GM21390 (cell line): ENCODE data around the gene LOXL1.
"Not testable (repeated sequence)": the region's sequence is repeated elsewhere in the genome, so short reads cannot be mapped to it uniquely, and the experiment has no call there.

Source experiments
- ATAC-seq: cut with Tn5 transposase; IDR thresholded peaks from one replicate; pipeline ENCODE4 v1.9.1; 2021; ENCODE audit not compliant: unreplicated experiment

The LOXL1 gene

DNA sequence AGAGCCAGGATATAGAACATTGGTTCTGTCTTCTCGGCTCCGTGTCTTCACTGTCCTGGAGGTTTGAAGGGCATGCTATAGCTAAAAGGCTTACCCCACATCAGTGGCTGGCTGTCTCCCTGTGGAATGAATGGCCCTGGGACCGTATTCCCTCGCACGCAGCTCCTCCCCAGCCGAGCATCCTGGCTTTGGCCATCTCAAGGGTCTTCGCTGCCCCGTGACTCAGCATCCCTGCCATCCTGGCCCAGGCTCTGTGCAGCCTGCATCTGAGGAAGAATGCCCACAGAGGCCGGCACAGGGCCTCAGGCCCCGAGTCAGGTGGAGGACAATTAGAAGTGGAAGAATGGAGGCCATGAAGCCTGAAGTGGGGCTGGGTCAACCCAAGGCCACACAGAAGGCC lies 11.0 kb downstream of the LOXL1 start:
- no peak for ATAC-seq

GRCh38 chr15:73937726-73938125 lies 11.5 kb downstream of the LOXL1 start:
- ATAC-seq: no peak

DNA sequence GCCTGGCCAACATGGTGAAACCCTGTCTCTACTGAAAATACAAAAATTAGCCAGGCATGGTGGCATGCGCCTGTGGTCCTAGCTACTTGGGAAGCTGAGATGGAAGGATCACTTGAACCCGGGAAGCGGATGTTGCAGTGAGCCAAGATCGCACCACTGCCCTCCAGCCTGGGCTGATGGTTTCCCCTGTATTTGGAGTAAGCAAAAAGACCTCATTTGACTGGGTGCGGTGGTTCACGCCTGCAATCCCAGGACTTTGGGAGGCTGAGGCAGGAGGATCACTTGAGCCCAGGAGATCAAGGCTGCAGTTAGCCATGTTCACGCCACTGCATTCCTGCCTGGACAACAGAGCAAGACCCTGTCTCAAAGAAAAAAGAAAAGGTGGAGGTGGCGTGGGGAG lies 12.3 kb downstream of the LOXL1 start:
- ATAC-seq: not testable (repeated sequence)

DNA sequence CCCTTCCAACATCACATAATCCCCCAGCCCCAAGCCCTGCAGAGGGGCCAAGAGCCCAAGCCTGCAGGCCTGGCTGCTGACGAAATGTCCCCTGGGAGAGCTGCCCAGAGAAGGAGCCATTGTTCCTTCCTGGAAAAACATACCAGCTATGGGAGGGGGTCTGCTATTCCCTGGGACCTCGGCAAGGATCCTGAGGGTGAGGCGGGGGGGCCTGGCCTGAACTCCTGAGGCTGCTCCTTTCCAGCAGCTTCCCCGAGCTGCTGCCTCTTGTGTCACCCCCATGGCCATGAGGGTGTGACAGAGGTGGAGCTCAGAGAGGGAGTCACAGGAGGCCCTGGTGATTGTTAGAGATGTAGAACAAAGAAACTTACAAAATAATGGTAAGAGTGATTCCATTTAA lies 12.9 kb downstream of the LOXL1 start:
- ATAC-seq: no peak

- ATAC-seq: no peak
Measured at GRCh38 chr15:73940061-73940981, 14.1 kb downstream of the LOXL1 start.

GRCh38 chr15:73941044-73941443 lies 14.8 kb downstream of the LOXL1 start:
- ATAC-seq: no peak

DNA sequence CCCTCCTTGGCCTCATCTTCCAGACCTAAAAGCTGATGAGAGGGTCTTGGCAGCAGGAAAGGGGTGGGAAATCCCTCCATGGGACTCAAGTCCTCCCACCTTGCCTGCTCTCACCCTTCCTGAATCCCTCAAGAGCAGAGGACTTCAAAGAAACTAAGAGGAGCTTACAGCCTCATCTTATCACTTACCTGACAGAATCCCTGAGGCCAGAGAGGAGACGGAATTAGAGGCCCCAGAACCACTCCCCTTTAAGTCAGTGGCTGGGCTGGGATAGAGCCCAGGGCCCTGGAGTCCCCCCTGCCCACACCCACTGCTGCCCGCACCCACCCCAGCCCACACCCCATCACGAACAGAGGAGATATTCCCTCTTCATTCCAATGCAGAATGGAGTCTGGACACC lies 15.2 kb downstream of the LOXL1 start:
- no peak for ATAC-seq

DNA sequence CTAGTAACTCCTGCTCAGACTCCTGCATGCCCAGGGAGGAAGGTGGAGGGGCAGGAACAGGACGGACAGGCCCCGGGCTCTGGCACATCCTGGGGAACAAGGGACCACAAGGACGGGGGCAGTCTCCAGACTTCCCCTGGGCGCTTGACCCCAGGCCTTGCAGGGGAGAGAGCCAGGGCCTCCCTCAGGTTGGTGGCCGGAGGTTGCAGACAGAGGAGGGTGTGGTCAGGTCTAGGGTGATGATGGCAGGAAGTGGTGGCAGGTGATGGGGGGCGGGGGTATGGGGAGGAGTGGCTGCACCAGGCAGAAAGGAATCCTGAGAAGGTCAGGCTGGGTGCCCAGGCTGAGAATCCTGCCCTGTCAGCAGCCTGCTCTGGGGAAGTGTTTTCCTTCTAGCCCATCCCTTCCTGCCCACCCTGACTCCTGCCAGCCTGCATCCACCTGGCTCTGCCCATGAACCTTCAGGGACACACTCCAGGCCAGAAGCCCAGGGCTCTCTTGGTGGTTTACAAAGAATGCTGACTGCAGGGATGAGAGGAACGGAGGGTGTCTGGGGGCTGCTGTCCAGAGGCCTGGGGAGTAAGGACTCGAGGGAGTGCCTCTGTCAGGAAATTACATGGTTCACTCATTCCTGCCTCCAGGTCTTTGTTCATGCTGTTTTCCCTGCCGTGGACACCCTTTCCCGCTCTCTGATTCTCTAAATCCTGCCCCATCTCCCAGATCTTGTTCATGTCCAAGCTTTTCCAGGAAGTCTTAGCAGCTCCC lies 15.8 kb downstream of the LOXL1 start:
- no peak for ATAC-seq

DNA sequence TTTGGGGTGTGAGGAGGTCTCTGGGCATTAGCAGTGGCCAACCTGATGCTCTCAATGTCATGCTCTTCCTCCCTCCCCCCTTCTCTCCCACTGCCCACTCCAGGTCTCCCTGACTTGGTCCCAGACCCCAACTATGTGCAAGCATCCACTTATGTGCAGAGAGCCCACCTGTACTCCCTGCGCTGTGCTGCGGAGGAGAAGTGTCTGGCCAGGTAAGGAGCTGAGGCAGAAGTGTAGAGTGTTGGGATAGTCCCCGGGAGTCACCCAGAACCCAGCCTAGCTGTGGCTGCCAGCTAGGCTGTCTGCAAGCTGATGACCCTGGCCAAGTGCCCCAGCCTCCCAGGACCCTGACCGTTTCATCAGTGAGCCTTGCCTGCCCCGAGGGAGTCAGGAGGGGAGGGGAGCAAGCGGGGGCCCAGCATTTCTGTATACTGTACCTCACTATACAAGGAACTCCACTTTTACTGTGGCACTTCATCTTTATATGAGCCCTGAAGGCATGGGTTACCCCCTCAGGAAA lies 16.5 kb downstream of the LOXL1 start:
- ATAC-seq: no peak

DNA sequence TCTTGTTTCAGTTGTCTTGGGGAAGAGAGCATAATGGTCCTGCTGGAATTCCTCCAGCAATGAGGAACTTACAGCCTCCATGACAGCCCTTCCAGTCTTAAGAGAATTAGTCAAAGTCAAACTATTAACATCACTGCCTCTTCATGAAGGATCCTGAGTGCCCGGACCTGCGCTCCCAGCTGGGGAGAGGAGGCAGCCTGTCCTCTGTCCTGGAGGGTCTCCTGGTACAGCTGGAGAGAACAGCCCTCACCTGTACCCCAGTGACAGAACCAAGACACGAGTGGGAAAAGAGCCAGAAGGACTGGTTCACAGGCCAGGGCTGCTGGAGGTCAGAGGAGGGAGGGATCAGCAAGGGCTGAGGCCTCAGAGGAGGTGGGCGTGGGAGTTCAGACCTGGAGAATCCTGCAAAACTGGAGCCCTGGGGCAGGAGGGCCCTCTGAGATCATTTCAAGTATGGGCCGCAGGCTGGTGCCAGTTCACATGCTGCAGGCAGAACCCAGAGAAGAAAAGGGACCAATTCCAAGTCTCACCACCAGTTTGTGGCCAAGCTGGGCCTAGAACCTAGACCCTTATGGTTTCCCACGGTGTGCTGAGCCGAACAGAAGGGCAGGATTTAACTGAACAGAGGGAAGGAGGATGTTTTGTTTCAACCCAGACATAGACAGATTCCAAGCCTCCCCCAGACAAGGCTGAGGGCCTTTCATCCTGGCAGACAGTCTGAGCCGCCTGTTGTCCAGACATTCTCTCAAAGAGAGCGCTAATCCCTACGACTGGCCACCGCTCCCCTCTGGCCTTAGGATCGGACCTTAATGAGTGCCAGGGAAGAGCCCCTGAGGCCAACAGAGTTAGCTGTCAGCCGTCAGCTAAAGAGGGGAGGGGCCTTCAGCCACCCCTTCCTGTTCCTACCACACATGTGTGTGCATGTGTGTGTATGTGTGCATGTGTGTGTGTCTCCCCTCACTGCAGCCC lies 18.2 kb downstream of the LOXL1 start:
- ATAC-seq: no peak

DNA sequence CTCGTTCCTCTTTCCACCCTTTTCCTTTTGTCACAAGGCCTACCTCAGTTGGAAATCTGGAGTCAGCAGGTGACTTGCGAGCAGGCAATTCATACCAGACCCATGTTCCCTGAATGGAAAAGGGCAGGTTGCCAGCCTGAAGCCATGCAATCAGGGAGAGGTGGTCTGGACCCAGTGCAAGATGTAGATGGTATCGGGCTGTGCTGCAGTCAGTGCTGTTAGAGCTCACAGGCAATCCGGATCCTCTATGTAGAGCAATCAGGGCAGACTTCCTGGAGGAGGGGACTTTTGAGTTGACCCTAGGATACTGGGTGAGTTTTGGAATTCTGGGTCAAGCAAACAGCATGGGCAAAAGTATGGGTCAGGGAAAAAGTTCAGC lies 18.9 kb downstream of the LOXL1 start:
- no peak for ATAC-seq

DNA sequence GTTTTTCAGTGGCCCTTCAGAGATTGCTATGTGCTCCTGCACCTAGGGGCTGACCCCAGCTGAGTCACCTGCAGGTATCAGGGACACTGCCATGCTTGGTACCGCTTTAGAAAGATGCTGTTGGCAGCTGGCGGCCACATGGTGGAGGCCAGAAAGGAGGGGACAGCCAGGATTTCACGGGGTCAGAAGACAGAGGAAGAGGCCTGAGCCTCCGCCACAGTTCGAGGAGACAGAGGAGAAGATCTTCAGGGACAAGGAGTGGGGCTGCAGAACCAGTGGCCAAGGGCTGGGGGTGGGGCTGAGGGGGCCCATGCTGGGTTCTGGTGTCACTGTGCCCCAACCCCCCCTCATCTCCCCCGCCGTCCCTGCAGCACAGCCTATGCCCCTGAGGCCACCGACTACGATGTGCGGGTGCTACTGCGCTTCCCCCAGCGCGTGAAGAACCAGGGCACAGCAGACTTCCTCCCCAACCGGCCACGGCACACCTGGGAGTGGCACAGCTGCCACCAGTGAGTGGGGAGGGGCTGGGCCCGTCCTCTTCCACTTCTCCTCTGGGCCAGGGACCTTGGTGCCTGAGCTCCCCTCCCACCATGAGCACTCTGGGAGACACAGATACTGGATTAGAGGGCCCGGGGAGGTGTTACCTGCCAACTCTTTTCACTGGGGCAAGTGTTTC lies 19.9 kb downstream of the LOXL1 start:
- ATAC-seq: no peak

DNA sequence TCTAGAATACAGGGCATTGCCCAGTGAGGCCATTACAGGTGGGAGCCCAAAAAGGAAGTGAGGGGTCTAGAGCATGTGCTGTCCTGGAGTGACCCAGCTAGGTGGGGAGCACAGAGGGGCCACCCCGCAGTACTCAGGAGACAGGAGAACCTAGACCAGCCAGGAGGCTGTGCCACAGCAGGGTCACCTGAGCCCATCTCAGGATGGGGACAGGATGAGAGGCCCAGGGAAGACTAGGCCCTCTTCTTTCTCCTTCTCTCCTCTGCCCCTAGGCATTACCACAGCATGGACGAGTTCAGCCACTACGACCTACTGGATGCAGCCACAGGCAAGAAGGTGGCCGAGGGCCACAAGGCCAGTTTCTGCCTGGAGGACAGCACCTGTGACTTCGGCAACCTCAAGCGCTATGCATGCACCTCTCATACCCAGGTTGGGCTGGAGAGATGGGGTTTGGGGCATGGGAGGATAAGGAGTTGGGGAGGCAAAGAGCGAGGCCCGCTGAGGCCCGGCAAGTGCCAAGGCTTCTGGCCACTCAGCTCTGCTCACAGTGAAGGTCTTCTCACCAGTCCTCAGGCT lies 20.6 kb downstream of the LOXL1 start:
- no peak for ATAC-seq

DNA sequence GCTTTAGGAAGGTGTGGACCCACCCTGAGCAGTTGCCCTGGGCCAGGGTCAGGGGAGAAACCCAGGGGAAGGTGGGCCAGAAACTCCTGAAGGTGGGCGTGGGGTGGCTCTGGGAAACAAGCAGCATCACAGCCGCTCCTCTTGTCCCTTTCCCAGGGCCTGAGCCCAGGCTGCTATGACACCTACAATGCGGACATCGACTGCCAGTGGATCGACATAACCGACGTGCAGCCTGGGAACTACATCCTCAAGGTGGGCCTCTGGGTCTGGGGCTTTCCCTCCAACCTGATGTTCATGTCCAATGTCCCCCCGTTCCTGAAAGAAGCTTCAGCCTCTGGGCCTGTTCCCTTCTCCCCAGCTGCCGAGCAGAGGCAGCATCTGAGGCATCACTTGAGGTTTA lies 21.4 kb downstream of the LOXL1 start:
- no peak for ATAC-seq

GRCh38 chr15:73948396-73948795 lies 22.1 kb downstream of the LOXL1 start:
- ATAC-seq: no peak

GRCh38 chr15:73948982-73949381 lies 22.7 kb downstream of the LOXL1 start:
- ATAC-seq: no peak

DNA sequence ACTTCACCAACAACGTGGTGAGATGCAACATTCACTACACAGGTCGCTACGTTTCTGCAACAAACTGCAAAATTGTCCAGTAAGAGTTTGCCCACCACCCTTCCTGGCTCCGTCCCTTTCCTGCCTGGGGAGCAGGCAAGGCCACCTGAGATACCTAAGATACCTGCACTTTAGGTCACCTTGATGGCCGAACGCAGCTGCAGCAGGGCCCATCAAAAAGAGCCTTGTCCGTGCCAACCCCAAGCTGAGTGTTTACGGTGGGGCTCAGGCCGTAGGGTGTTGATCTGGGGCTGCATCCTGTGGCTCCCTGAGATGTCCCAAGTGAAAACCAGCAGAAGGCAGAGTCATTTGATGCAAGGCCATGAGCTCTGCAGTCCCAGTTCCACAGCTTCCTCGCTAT lies 23.2 kb downstream of the LOXL1 start:
- ATAC-seq: no peak

DNA sequence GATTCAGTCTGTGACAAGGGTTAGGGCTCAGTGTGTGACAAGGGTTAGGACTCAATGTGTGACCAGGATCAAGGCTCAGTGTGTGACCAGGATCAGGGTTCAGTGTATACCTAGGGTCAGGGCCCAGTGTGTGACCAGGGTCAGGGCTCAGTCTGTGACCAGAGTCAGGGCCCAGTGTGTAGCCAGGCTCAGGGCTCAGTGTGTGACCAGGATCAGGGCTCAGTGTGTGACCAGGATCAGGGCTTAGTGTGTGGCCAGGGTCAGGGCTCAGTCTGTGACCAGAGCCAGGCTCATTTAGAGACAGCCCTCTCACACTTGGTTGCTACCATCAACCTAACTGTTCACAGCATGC lies 24.2 kb downstream of the LOXL1 start:
- ATAC-seq: no peak

GRCh38 chr15:73950831-73951561 lies 24.7 kb downstream of the LOXL1 start:
- ATAC-seq: peak; percentile 70
